Hepatic stellate cell (primary cell): ENCODE data around the gene C1QTNF9.
"Not testable (repeated sequence)": the region's sequence is repeated elsewhere in the genome, so short reads cannot be mapped to it uniquely, and the experiment has no call there.

Experiments used
- DNase-seq: peaks from one replicate; pipeline ENCODE4 v3.0.0; 2011; ENCODE audit warnings: low spot score

C1QTNF9 gene

DNA sequence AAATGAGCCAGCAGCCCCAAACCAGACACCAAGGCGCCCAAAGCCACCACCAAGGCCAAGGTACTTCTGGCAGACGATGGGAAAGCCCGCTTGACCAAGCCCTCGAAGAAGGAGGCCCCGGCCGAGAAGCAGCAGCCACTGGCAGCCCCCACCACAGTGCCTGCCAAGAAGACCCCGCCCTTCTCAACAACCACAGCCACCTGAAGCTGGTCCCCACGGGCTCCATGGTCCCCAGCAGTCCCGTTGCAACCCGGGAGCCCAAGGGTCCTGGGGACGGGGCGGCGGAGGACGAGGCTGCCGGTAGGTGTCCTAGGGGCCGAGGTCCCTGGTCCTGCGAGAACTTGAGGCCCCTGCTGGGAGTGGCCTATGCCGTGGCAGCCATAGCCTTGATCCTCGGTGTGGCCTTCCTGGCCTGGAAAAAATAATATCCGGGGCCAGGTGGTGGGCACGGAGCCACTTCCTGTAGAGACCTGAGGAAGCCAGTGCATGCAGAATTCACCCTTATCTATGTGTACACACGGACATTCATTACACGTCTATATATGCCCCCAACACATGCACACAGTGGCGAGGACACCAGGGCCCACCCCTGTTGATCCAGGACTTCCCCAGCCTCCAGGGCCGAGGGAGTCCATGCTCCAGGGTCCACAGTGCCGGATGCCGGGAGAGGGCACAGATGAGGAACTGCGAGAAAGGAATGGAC lies 13.8 kb downstream of the C1QTNF9 start:
- DNase-seq, result no peak

- DNase-seq, result no peak
These were observed 14.3 kb downstream of the C1QTNF9 start for GRCh38 chr13:24323739-24324075.

DNA sequence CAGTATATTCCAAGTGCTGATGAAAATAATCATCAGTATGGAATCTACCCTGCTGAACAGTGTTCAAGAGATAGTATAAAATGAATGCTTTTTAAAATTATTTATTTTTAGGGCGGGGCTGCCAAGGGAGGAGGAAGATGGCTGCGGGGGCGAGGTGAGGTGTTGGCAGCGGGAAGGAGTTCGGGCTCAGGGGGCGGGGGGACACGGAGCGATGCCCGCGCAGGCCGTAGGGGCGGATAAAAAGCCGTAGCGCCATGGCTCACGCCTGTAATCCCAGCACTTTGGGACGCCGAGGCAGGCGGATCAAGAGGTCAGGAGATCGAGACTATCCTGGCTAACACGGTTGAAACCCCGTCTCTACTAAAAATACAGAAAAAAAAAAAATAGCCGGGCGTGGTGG lies 18.2 kb downstream of the C1QTNF9 start:
- DNase-seq, result not testable (repeated sequence)

- DNase-seq, result no peak
These were observed 18.8 kb downstream of the C1QTNF9 start for GRCh38 chr13:24328145-24328544.

DNA sequence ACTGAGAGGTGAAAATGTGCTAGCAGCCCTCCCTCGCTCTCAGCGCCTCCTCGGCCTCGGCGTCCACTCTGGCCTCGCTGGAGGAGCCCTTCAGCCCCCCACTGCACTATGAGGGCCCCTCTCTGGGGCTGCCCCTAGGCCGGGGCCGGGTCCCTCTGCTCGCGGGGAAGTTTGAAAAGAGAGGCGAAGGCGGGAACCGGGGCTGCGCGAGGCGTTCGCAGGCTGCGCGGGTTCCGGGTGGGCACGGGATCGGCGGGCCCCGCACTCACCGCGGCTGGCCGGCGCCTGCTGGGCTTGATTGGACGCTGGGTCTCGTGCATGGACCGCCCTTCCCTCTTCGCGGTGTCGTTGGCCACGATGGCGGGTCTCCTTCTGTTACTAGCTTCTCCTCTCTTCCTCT lies 29.3 kb downstream of the C1QTNF9 start:
- no peak for DNase-seq

DNA sequence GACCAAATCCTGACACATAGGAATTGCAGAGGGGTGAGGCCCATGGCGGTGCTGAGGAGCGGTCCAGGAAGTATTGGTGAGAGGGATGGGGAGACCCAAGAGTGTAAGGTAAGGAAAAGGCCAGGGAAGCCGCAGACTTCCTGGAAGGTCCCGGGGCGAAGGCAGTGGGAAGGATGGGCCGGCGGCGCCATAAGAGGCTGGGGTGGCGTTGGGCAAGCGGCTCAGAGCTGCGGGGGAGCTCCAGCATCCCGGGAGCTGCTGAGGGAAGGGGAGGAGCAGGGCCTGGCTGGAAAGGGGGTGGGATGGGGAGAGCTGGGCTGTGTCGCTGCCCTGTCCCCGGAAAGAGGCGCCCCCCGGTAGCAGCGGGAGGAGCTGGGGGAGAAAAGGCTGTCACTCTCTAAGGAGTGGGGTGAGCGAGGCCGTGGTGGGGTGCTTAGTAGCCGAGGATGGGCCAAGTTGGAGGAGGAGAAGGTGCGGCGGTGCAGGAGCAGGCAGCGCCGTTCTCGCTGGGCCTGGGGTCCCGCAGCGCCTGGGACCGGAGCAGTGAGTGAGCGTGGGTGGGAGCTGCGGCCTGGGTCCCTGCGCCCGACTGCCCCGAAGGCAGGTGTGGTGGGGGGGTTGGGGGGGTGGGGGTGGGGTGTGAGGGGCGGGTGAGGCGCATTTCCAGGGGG lies 30.7 kb downstream of the C1QTNF9 start:
- no peak for DNase-seq

- DNase-seq, result no peak
These were observed 31.2 kb downstream of the C1QTNF9 start for GRCh38 chr13:24340608-24340955.

DNA sequence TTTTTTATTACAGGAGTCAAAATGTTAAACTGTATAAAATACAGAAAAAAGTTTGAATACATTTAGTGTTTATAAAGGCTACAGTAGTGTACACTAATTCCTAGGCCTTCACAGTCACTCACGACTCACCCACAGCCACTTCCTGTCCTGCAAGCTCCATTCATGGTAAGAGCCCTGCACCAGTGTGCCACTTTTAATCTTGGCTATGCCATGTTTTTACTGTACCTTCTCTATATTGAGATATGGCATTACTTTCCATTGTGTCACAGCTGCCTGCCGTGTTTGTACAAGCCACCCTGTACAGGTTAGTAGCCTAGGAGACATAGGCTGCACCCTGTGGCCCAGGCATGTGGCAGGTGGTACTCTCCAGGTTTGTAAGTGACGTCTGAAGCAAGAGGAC lies 32.1 kb downstream of the C1QTNF9 start:
- DNase-seq, result no peak

DNA sequence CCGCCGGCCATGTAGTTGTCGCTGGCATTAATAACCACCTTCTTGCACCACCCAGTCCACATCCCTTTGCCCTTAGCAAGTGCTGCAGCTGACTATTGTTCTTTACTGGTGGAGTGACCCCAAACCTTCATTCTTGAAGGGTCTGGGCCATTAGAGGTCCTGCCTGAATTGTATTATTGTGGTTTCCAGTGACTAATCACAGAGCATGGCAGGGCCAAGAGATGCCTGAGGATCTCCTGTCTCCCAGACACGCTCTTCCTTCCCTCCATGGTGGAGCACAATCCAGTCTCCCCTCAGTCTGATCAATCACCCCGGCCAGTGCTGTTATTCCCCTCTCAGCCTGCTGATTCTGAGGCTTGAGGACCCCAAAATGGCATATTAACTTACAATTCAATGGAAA lies 39.0 kb downstream of the C1QTNF9 start:
- no peak for DNase-seq

DNA sequence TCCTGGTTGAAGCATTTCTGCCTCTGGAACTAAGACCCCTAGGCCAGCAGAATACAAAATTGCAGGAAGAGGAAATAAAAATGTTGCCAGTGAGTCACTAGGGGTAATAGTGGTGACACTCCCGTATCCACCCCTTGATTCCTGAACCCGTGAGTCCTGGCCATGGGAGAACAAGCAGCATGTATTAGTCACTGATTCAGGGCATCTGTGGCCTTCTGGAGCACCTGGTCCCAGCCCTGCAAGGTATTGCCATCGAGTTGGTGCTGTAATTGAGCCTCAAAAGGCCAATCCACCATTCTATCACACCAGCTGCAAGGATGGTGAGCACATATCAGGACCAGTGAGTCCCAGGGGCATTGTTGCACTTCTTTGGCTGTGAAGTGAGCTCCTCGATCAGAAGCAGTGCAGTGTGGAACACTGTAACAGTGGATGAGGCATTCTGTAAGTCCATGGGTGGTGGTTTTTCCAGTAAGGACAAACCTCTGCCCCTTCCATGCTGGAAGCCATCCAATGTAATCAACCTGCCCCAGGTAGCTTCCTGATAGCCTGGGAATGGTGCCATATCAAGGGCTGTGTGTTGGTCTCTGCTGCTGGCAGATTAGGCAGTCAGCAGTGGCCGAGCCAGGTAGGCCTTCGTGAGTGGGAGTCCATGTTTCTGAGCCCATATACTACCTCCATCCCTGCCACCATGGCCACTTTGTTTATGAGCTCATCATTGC lies 39.6 kb downstream of the C1QTNF9 start:
- DNase-seq, result no peak

GRCh38 chr13:24349778-24350664 lies 40.6 kb downstream of the C1QTNF9 start:
- not testable (repeated sequence) for DNase-seq

- no peak for DNase-seq
These were observed 42.0 kb downstream of the C1QTNF9 start for GRCh38 chr13:24351423-24351822.

- DNase-seq, result no peak
These were observed 44.4 kb downstream of the C1QTNF9 start for GRCh38 chr13:24353736-24354135.

GRCh38 chr13:24355103-24355502 lies 45.7 kb downstream of the C1QTNF9 start:
- no peak for DNase-seq

- no peak for DNase-seq
These were observed 46.9 kb downstream of the C1QTNF9 start for GRCh38 chr13:24356270-24356669.

- DNase-seq, result no peak
These were observed 47.5 kb downstream of the C1QTNF9 start for GRCh38 chr13:24356837-24357236.

GRCh38 chr13:24357756-24358155 lies 48.4 kb downstream of the C1QTNF9 start:
- no peak for DNase-seq

DNA sequence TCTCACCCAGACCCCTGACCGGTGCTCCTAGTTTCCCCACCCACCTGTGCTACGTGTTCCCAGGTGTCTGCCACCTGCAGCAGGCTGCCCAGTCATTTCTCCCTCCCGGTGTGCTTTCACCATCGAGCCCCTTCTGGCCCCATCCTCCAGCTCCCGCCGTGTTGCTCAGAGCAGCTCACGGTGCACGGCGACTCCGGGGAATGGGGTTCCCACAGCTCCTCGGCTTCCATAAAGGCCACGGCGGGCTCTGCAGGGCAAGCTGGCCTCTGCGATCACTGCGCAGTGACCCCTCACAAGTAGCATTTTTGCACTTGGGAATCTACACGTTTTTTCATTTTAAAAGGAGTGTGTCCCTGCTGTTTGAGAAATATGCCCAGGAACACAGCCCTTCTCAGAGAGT lies 49.5 kb downstream of the C1QTNF9 start:
- not testable (repeated sequence) for DNase-seq

DNA sequence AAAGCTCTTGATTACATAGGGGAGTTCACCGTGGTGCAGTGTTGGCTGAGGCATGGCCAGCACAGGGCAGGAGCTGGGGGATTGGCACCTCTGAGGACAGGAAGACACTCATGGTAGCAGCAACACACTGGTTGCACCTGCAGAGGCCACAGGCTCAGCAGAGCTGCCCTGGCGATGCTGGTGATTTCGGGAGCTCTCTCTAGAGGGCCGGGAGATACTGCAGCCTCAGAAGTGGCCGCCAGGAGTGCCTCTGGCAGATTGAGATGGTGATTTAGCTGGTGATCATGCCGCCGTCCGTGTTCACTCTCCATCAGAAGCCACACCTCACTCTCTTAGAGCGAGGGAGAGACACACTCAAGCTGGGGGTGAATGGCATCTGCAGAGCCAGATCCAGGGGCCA lies 49.9 kb downstream of the C1QTNF9 start:
- DNase-seq, result not testable (repeated sequence)

DNA sequence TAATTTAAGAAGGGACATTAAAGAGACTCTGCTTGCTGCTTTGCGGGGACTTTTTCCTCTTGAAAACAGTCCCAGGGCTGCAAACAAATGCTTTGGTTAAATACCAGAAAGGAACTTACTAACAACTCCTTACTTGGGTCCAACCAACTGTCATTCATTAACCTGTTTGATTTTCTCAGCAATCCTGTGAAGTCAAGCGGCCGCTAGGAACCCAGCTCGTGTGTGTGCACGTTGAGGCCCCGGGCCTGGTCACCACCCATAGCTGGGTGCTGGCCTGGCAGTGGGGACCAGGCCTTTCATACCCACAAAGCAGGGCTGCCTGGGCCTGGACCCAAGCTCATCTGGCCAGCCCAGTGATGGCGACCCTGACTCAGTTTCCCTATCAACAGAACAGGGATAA lies 50.7 kb downstream of the C1QTNF9 start:
- DNase-seq, result no peak

DNA sequence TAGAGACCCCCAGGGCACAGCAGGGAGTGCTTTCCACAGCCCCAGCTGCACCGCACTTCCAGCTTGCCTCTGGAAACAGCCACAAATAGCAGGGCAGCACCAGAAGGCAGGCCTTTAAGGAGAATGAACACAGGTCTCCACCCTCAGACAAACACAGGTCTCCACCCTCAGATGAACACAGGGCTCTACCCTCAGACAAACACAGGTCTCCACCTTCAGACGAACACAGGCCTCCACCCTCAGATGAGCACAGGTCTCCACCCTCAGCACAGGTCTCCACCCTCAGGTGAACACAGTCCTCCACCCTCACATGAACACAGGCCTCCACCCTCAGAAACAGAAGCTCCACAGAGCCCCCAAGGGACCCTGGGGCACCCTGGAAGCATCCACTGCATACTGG lies 51.7 kb downstream of the C1QTNF9 start:
- DNase-seq, result no peak

DNA sequence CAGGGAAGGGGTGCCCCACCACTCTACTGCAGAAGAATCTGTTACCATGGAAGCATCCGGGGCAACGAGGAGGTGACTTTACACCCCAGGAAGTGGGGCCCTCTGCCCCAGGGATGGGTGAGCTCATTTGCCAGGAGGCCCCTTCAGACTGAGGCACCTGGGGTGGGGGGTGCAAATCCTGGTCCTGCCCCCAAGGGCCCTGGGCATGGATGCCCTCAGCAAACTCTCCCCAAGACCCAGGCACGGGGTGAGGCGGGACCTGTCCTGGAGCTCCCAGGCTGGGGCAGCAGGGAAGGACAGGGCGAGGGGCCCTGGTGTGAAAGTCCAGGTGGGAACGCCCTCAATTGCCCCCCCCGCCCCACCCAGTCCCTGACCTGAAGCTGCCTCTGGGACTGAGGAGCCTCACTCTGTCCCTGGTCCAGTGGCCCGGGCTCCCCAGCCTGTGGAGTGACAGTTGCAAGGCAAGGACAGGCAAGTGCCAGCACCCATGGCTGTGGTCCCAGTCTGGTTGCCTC lies 52.5 kb downstream of the C1QTNF9 start:
- no peak for DNase-seq
